HEK293T (cell line): ENCODE data around the gene PPP6R1.

Experiments used
- ARNT ChIP-seq: fragments of 450-650 bp; IDR thresholded peaks from 2 replicates; pipeline ENCODE4 v1.6.1; 2017; ENCODE audit warnings: mild to moderate bottlenecking
- BHLHE40 ChIP-seq: fragments of 450-650 bp; IDR thresholded peaks from 2 replicates; pipeline ENCODE4 v1.6.1; 2016; ENCODE audit warnings: mild to moderate bottlenecking, moderate library complexity, borderline replicate concordance
- FOXA1 ChIP-seq: fragments of 450-650 bp; IDR thresholded peaks from 2 replicates; pipeline ENCODE4 v1.6.1; 2016; ENCODE audit warnings: mild to moderate bottlenecking
- SP1 ChIP-seq: fragments of 450-650 bp; IDR thresholded peaks from 2 replicates; pipeline ENCODE4 v1.6.1; 2017
- SUZ12 ChIP-seq: fragments of 450-650 bp; IDR thresholded peaks from 2 replicates; pipeline ENCODE4 v1.6.1; 2016; ENCODE audit warnings: mild to moderate bottlenecking

DNA sequence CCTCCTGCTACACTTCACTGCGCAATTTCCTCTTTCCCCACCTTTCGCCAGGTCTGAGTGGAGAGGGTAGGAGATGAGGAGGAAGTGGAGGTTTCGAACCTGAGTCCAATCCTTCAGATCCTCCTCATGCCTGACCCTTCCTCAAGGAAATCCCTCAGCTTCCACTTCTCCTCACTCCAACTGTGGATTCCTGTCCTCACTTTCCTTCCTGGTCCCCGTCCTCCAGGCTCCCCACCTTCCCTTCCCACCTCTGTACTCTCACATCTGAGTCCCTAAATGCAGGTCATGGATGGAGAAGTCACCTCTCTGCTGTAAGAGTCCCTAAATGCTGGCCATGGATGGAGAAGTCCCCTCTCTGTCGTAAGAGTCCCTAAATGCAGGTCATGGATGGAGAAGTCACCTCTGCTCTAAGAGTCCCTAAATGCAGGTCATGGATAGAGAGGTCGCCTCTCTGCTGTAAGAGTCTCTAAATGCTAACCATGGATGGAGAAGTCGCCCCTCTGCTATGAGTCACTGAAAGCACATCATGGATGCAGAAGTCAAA lies 33.3 kb downstream of the PPP6R1 start:
- TF ChIP-seq ARNT (no peak), FOXA1 (no peak), SUZ12 (no peak), BHLHE40 (no peak), SP1 (no peak)
